ENCODE results near the gene GPHN. TPM values are rescaled to one million over a fixed set of nuclear protein-coding genes. Genes with fewer than 3 reads are reported as not detected.

GPHN gene
- total and polyA plus RNA-seq, 2 of the 4 experiments (the other 2 are of a cell fraction), result 8.0 to 8.1 TPM

- in situ Hi-C loops (cut with MboI; ENCODE audit: low sequenced_read_pairs), result no loop called here
- H2AK5ac ChIP-seq (ENCODE audit: low read depth, low read length), result no peak overlapping the region
These were observed 88.5 kb downstream of the GPHN start for GRCh38 chr14:66596241-66596985.

More at GRCh38 chr14:66596241-66596985, 88.5 kb downstream of the GPHN start:
- H3K9me3 ChIP-seq (ENCODE audit: control insufficient read depth, insufficient read depth, low read length), result peaks cover 5% of the 10 kb centered on the region; the same call in 1 of the 2 replicates
- no peak overlapping the region for H4K8ac ChIP-seq (ENCODE audit: low read depth in 2 of 2, low read length in 2 of 2)
- DNase-seq (no peak), ATAC-seq (ENCODE audit: low read depth) (no peak)
- no peaks in the 10 kb centered on the region for H3K36me3 ChIP-seq (ENCODE audit: control insufficient read depth, insufficient read depth, low read length)
- no peak overlapping the region for H2BK120ac ChIP-seq (ENCODE audit: low read depth, low read length)
- no peak overlapping the region for H2AK9ac ChIP-seq (replicated peaks; ENCODE audit: low read depth, low read length, poor library complexity)
- H3K4me3 ChIP-seq (ENCODE audit: insufficient read depth, low read depth, low read length), result no peak overlapping the region
- ChIA-PET POLR2A (ENCODE audit: unreplicated experiment) (no interaction called here), CTCF (no interaction called here)
- dilution Hi-C loops (cut with HindIII; ENCODE audit: low sequenced_read_pairs, unreplicated experiment), result no loop called here
- no peak overlapping the region for H3K27ac ChIP-seq (ENCODE audit: insufficient read depth, low read length)
- no peaks in the 10 kb centered on the region for H3K27me3 ChIP-seq (ENCODE audit: control insufficient read depth, insufficient read depth, low read length)
- H3K56ac ChIP-seq (ENCODE audit: extremely low read depth, insufficient read depth, low read length), result no peak overlapping the region
- TF ChIP-seq FOS (IDR thresholded peaks at IDR 0.05; ENCODE audit: low read depth, low read length) (no peak), MAFK (IDR thresholded peaks at IDR 0.05; ENCODE audit: low read depth, low read length) (no peak), RCOR1 (IDR thresholded peaks at IDR 0.05; ENCODE audit: insufficient replicate concordance, low read length) (no peak), BHLHE40 (IDR thresholded peaks at IDR 0.05; ENCODE audit: low read depth, low read length) (no peak), RAD21 (IDR thresholded peaks at IDR 0.05; ENCODE audit: low read length) (no peak), MXI1 (IDR thresholded peaks at IDR 0.05; ENCODE audit: borderline replicate concordance, low read depth, low read length) (no peak), MAZ (IDR thresholded peaks at IDR 0.05; ENCODE audit: borderline replicate concordance, low read depth, low read length) (no peak), CHD1 (IDR thresholded peaks at IDR 0.05; ENCODE audit: low read depth, low read length) (no peak), RFX5 (IDR thresholded peaks at IDR 0.05; ENCODE audit: low read depth, low read length) (no peak), CEBPB (IDR thresholded peaks at IDR 0.05; ENCODE audit: low read depth, low read length) (no peak), CTCF (conservative IDR thresholded peaks at IDR 0.05; ENCODE audit: low read depth, low read length) (no peak), POLR2A (IDR thresholded peaks at IDR 0.05; ENCODE audit: low read depth, low read length) (no peak)
- no peaks in the 10 kb centered on the region for H3K9me1 ChIP-seq (ENCODE audit: insufficient read depth, low read length)
- H2BK15ac ChIP-seq (ENCODE audit: low read depth, low read length), result no peak overlapping the region
- H3K18ac ChIP-seq (ENCODE audit: low read depth, low read length), result no peak overlapping the region
- no peak overlapping the region for H3K4me2 ChIP-seq (ENCODE audit: low read depth, low read length)
- intact Hi-C loops (cut with micrococcal nuclease), result no loop called here
- no peak overlapping the region for H3K14ac ChIP-seq (replicated peaks; ENCODE audit: low read depth, low read length)
- no peaks in the 10 kb centered on the region for H3K79me1 ChIP-seq (ENCODE audit: low read depth in 1 of 2, low read length in 2 of 2)
- no peak overlapping the region for H2AFZ ChIP-seq (replicated peaks; ENCODE audit: low read length, poor library complexity)
- WGBS, 2 experiments (ENCODE audit: extremely low coverage in 2 of 2, insufficient read length in 1 of 2), result no CpG with 5 or more reads among the region's 9 CpGs
- H4K20me1 ChIP-seq (ENCODE audit: insufficient read depth, low read length), result no peaks in the 10 kb centered on the region
- H3K4me1 ChIP-seq (ENCODE audit: control insufficient read depth, insufficient read depth, low read length), result no peaks in the 10 kb centered on the region; the same call in 1 of the 2 replicates
- no peak overlapping the region for H2BK5ac ChIP-seq (ENCODE audit: low read depth, low read length, poor library complexity, severe bottlenecking)
- no peak overlapping the region for H4K5ac ChIP-seq (ENCODE audit: low read depth, low read length)
- no peak overlapping the region for H2BK20ac ChIP-seq (ENCODE audit: low read depth, low read length)
- H3K9ac ChIP-seq (ENCODE audit: low read depth, low read length), result no peak overlapping the region
- H3K4ac ChIP-seq (ENCODE audit: low read depth, low read length), result no peak overlapping the region
- no peak overlapping the region for H3K23ac ChIP-seq (ENCODE audit: low read depth, low read length)
- no TSS peak for BruUV-seq (replicated peaks)
- no peak overlapping the region for H4K91ac ChIP-seq (ENCODE audit: insufficient read depth, low read depth, low read length)
